ENCODE results near the gene CDT1. TPM values are rescaled to one million over a fixed set of nuclear protein-coding genes. Genes with fewer than 3 reads are reported as not detected.

CDT1 gene
- total RNA-seq: 2.1 and 5.3 TPM in 2 replicates

GRCh38 chr16:88803264-88803987 is at the start of gene CDT1:
TSS of gene CDT1 (plus strand) at chr16:88803789. CDS start at chr16:88803832, 43 bp downstream.

GRCh38 chr16:88785106-88785924 is 18.3 kb upstream of the CDT1 start, which contains the start of gene PIEZO1:
TSS of gene PIEZO1 (minus strand) at chr16:88785220. CDS start at chr16:88784964, 256 bp downstream.

GRCh38 chr16:88811769-88812512 is 8.4 kb downstream of the CDT1 start, which contains the start of gene APRT:
TSS of gene APRT (minus strand) at chr16:88811928. CDS start at chr16:88811899, 29 bp downstream.

GRCh38 chr16:88856828-88857727 is 53.5 kb downstream of the CDT1 start, which contains the start of the genes GALNS and TRAPPC2L:
TSS of gene GALNS (minus strand) at chr16:88856947. CDS start at chr16:88856877, 70 bp downstream.
TSS of gene TRAPPC2L (plus strand) at chr16:88857127. CDS start at chr16:88857151, 24 bp downstream.

Other genes with a start within 250 kb of the CDT1 start
- 6.0 and 12.3 TPM in 2 replicates for gene ZC3H18, start 233.4 kb upstream of the CDT1 start, total RNA-seq
- 2.2 TPM in 1 of 2 replicates, not detected in the other for gene IL17C, start 165.2 kb upstream of the CDT1 start, total RNA-seq
- 103 and 283 TPM in 2 replicates for gene CYBA, start 152.7 kb upstream of the CDT1 start, total RNA-seq
- 78.0 and 110 TPM in 2 replicates for gene MVD, start 140.7 kb upstream of the CDT1 start, total RNA-seq
- gene SNAI3, start 117.3 kb upstream of the CDT1 start, total RNA-seq: under 0.01 TPM in 1 of 2 replicates, not detected in the other
- 9.2 and 18.5 TPM in 2 replicates for gene RNF166, start 97.4 kb upstream of the CDT1 start, total RNA-seq
- gene CTU2, start 97.3 kb upstream of the CDT1 start, total RNA-seq: 18.8 and 23.0 TPM in 2 replicates
- 121 and 174 TPM in 2 replicates for gene PIEZO1, start 18.6 kb upstream of the CDT1 start, total RNA-seq
- gene APRT, start 8.1 kb downstream of the CDT1 start, total RNA-seq: 128 and 185 TPM in 2 replicates
- 18.8 and 19.2 TPM in 2 replicates for gene GALNS, start 53.2 kb downstream of the CDT1 start, total RNA-seq
- 36.4 and 48.8 TPM in 2 replicates for gene TRAPPC2L, start 53.3 kb downstream of the CDT1 start, total RNA-seq
- not detected in 2 replicates for gene PABPN1L, start 62.9 kb downstream of the CDT1 start, total RNA-seq
- 0.48 and 0.64 TPM in 2 replicates for gene CBFA2T3, start 173.4 kb downstream of the CDT1 start, total RNA-seq